Endothelial cell (in vitro differentiated cells): ENCODE data around the gene ANXA5. TPM values are rescaled to one million over a fixed set of nuclear protein-coding genes. Genes with fewer than 3 reads are reported as not detected.

Source experiments
- DNase-seq: peaks from one replicate; pipeline ENCODE4 v3.0.0; 2021; ENCODE audit warnings: low spot score
- H3K27ac Mint-ChIP-seq: one replicate; pipeline ENCODE4 v1.8.0; 2021; ENCODE audit warnings: mixed read lengths, inconsistent platforms; ENCODE audit not compliant: unreplicated experiment
- H3K27me3 Mint-ChIP-seq: one replicate; pipeline ENCODE4 v1.8.0; 2021; ENCODE audit warnings: mild to moderate bottlenecking, moderate library complexity, mixed read lengths, inconsistent platforms; ENCODE audit not compliant: unreplicated experiment
- H3K36me3 Mint-ChIP-seq: one replicate; pipeline ENCODE4 v1.8.0; 2021; ENCODE audit warnings: mild to moderate bottlenecking, low read depth, mixed read lengths, inconsistent platforms; ENCODE audit not compliant: unreplicated experiment
- H3K4me1 Mint-ChIP-seq: one replicate; pipeline ENCODE4 v1.8.0; 2021; ENCODE audit warnings: mild to moderate bottlenecking, mixed read lengths, inconsistent platforms; ENCODE audit not compliant: unreplicated experiment
- H3K4me3 Mint-ChIP-seq: one replicate; pipeline ENCODE4 v1.8.0; 2021; ENCODE audit warnings: mild to moderate bottlenecking, mixed read lengths, inconsistent platforms; ENCODE audit not compliant: unreplicated experiment
- H3K9me3 Mint-ChIP-seq: one replicate; pipeline ENCODE4 v1.8.0; 2021; ENCODE audit warnings: mixed read lengths, inconsistent platforms; ENCODE audit not compliant: unreplicated experiment
- total RNA-seq: library from RNA; stranded (reverse); fragmentation: NEBNext Ultra II Directional; extraction: Animal tissue kit (Norgen Biotek cat#: 25700); gene quantifications from one replicate; pipeline ENCODE4 v1.2.1, GENCODE V29; 2021; ENCODE audit not compliant: unreplicated experiment
- TF ChIP-seq, protein P1 (sequence below): fragments of 200-600 bp; sonication (generic); IDR thresholded peaks from one replicate; pipeline ENCODE4 v1.5.0; 2021; ENCODE audit warnings: antibody characterized with exemption; ENCODE audit not compliant: unreplicated experiment

The ANXA5 gene
- total RNA-seq, 1 donor from 2014 or later: 296 TPM

GRCh38 chr4:121674191-121674590 is 22.6 kb downstream of the ANXA5 start:
- Mint-ChIP-seq H3K4me3 (no peak overlapping the region), H3K36me3 (peaks cover 29% of the 10 kb centered on the region), H3K9me3 (no peaks in the 10 kb centered on the region), H3K27ac (no peak overlapping the region), H3K4me1 (peaks cover under 1% of the 10 kb centered on the region), H3K27me3 (no peaks in the 10 kb centered on the region)
- TF ChIP-seq, protein P1, sequence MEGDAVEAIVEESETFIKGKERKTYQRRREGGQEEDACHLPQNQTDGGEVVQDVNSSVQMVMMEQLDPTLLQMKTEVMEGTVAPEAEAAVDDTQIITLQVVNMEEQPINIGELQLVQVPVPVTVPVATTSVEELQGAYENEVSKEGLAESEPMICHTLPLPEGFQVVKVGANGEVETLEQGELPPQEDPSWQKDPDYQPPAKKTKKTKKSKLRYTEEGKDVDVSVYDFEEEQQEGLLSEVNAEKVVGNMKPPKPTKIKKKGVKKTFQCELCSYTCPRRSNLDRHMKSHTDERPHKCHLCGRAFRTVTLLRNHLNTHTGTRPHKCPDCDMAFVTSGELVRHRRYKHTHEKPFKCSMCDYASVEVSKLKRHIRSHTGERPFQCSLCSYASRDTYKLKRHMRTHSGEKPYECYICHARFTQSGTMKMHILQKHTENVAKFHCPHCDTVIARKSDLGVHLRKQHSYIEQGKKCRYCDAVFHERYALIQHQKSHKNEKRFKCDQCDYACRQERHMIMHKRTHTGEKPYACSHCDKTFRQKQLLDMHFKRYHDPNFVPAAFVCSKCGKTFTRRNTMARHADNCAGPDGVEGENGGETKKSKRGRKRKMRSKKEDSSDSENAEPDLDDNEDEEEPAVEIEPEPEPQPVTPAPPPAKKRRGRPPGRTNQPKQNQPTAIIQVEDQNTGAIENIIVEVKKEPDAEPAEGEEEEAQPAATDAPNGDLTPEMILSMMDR: no peak
- no peak for DNase-seq

GRCh38 chr4:121669163-121669550 is 27.6 kb downstream of the ANXA5 start:
- DNase-seq: no peak
- no peak overlapping the region for H3K4me3 Mint-ChIP-seq
- peaks cover 9% of the 10 kb centered on the region for H3K4me1 Mint-ChIP-seq
- no peaks in the 10 kb centered on the region for H3K27me3 Mint-ChIP-seq
- no peaks in the 10 kb centered on the region for H3K9me3 Mint-ChIP-seq
- TF ChIP-seq, protein P1: no peak
- no peak overlapping the region for H3K27ac Mint-ChIP-seq
- H3K36me3 Mint-ChIP-seq: peaks cover 26% of the 10 kb centered on the region

- H3K27me3 Mint-ChIP-seq: no peaks in the 10 kb centered on the region
- peaks cover 26% of the 10 kb centered on the region for H3K36me3 Mint-ChIP-seq
- no peak overlapping the region for H3K27ac Mint-ChIP-seq
- TF ChIP-seq, protein P1: no peak
- no peak overlapping the region for H3K4me3 Mint-ChIP-seq
- H3K9me3 Mint-ChIP-seq: no peaks in the 10 kb centered on the region
- no peak for DNase-seq
- peaks cover 9% of the 10 kb centered on the region for H3K4me1 Mint-ChIP-seq
These were observed 28.2 kb downstream of the ANXA5 start for GRCh38 chr4:121668368-121669162.

DNA sequence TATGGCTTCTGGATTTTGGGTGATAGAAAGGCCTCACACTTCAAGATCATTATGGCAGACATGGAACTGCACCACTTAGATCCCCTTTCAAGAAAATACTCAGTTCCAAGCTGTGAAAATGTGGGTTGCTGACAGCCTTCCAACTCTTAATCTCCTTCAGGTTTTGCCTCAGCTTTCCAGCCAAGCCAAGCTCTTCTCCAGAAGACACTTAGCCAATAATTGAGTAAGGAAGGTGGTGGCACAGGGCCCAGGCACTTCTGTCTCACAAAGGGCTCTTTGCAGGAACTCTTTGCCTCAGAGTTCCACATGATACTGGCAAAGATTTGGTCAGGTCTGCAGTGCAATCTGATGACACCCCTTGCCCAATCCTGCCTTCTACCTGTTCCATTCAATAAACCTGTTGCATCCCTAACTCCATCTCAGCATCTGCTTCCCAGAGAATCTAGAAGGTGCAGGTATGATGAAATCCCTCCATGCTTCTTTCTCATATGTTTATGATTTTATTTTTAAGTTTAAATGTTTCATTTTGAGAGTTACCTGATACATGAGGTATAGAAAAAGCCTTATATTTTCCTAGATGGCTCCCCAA is 30.6 kb downstream of the ANXA5 start:
- peak overlapping the region; percentile 44 for H3K4me3 Mint-ChIP-seq
- H3K27ac Mint-ChIP-seq: no peak overlapping the region
- H3K9me3 Mint-ChIP-seq: no peaks in the 10 kb centered on the region
- DNase-seq: no peak
- peaks cover 9% of the 10 kb centered on the region for H3K4me1 Mint-ChIP-seq
- H3K36me3 Mint-ChIP-seq: peaks cover 20% of the 10 kb centered on the region
- H3K27me3 Mint-ChIP-seq: no peaks in the 10 kb centered on the region
- TF ChIP-seq, protein P1: no peak

DNA sequence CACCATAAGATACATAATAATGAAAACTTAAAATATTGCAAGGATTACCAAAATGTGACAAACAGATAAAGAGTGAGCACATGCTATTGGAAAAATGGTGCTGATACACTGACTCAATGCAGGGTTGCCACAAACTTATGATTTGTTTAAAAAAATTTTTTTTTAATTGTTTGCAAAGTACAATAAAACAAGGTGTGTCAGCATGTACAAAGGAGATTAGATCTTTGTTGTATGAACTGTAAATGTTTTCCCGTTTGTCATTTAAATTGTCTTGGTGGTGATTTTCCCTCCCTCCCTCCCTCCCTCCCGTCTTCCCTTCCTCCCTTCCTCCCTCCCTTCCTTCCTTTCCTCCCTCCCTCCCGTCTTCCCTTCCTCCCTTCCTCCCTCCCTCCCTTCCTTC is 31.4 kb downstream of the ANXA5 start:
- no peak for DNase-seq
- Mint-ChIP-seq H3K9me3 (no peaks in the 10 kb centered on the region), H3K27ac (no peak overlapping the region), H3K4me3 (no peak overlapping the region), H3K36me3 (peaks cover 19% of the 10 kb centered on the region), H3K27me3 (peaks cover under 1% of the 10 kb centered on the region), H3K4me1 (peaks cover 9% of the 10 kb centered on the region)
- TF ChIP-seq, protein P1: no peak
